Right atrium auricular region (tissue), 2 donors: Measurements from ENCODE around the gene ST3GAL6. TPM values are rescaled to one million over a fixed set of nuclear protein-coding genes. Genes with fewer than 3 reads are reported as not detected.

Experiments
- DNase-seq: peaks from one replicate; pipeline ENCODE4 v3.0.0-alpha.2; 2019; ENCODE audit warnings: low spot score
- H3K27ac ChIP-seq, 2 donors: fragments of 200-600 bp; sonication (generic); 1 replicate in 1 of 2; 2 replicates in 1 of 2; pipeline ENCODE4 v1.5.1; 2016 to 2019
- H3K27me3 ChIP-seq, 2 donors: fragments of 200-600 bp; sonication (generic); one replicate each; pipeline versions ENCODE4 v1.5.1 to v1.6.0; 2017 to 2019
- H3K36me3 ChIP-seq: fragments of 200-600 bp; sonication (generic); one replicate; pipeline ENCODE4 v1.5.1; 2016
- H3K4me1 ChIP-seq, 2 donors: fragments of 200-600 bp; sonication (generic); one replicate each; pipeline versions ENCODE4 v1.5.1 to v1.6.0; 2017 to 2019
- H3K4me3 ChIP-seq, 2 donors: fragments of 200-600 bp; sonication (generic); 1 replicate in 1 of 2; 2 replicates in 1 of 2; pipeline ENCODE4 v1.5.1; 2017 to 2019; ENCODE audit warnings: mild to moderate bottlenecking in 1 of 2, moderate library complexity in 1 of 2
- H3K9me3 ChIP-seq, 2 donors: fragments of 200-600 bp; sonication (generic); one replicate each; pipeline ENCODE4 v1.5.1; 2019
- total RNA-seq, 2 donors: library from RNA; depleted of rRNA; stranded (reverse); fragments of >200 nt; gene quantifications; one replicate each; pipeline ENCODE4 v1.1.0, GENCODE V29; 2016
- TF ChIP-seq, protein P1 (sequence below), 2 donors: fragments of 200-600 bp; sonication (generic); IDR thresholded peaks; one replicate each; pipeline ENCODE4 v1.5.1; 2019; ENCODE audit warnings: antibody characterized with exemption in 2 of 2

ST3GAL6 gene
- total RNA-seq, 2 donors from 2014 or later: 25.9 to 27.2 TPM

DNA sequence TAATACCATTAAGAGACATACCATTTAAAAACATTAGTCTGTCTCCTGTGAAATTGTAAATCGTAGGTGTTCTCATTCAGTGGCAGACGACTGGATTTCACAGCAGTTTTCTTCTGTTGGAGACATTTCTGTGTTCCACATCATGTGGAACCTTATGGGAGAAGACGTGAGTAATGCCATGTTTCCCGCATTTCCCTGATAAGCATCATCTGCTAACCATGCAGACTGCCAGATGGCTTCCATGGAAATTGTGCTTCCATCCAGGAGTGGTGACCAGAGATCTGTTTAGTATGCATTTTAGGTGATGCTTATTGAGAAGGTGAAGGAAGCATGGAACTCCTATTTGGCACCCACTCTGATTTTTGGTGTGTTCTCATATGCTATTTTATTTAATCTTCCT lies 28.4 kb upstream of the ST3GAL6 start:
- H3K4me1 ChIP-seq: peaks cover 0 to 28% of the 10 kb centered on the region in 2 donors
- no peak overlapping the region for H3K4me3 ChIP-seq
- H3K27me3 ChIP-seq: no peaks in the 10 kb centered on the region
- no peak for DNase-seq
- peak overlapping the region in 1 of 2 donors; percentile 95 for H3K27ac ChIP-seq
- TF ChIP-seq, protein P1, sequence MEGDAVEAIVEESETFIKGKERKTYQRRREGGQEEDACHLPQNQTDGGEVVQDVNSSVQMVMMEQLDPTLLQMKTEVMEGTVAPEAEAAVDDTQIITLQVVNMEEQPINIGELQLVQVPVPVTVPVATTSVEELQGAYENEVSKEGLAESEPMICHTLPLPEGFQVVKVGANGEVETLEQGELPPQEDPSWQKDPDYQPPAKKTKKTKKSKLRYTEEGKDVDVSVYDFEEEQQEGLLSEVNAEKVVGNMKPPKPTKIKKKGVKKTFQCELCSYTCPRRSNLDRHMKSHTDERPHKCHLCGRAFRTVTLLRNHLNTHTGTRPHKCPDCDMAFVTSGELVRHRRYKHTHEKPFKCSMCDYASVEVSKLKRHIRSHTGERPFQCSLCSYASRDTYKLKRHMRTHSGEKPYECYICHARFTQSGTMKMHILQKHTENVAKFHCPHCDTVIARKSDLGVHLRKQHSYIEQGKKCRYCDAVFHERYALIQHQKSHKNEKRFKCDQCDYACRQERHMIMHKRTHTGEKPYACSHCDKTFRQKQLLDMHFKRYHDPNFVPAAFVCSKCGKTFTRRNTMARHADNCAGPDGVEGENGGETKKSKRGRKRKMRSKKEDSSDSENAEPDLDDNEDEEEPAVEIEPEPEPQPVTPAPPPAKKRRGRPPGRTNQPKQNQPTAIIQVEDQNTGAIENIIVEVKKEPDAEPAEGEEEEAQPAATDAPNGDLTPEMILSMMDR (IDR thresholded peaks at IDR 0.05): no peak
- no peaks in the 10 kb centered on the region for H3K36me3 ChIP-seq
- H3K9me3 ChIP-seq: no peaks in the 10 kb centered on the region

DNA sequence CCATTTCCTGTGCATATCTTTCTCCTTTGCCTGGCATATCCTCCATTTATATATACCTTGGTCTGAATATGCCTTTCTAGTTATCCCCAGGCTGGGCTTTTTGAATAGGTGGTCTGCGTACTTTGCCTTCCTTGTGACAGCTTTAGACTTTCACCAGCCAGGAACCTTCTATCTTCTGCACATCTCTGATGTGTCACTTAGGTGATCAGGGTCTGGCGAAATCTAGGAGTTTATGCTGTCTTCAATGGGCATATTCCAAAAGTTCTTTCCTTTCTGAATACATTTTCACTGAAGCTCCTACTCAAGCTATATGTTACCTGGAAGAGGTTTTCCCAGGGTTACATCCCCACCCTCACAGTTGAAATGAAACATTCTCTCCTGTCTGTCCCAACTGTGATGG lies 27.8 kb upstream of the ST3GAL6 start:
- no peaks in the 10 kb centered on the region for H3K36me3 ChIP-seq
- no peak overlapping the region for H3K27ac ChIP-seq
- H3K4me1 ChIP-seq: peaks cover 0 to 28% of the 10 kb centered on the region in 2 donors
- no peak for DNase-seq
- H3K9me3 ChIP-seq: no peaks in the 10 kb centered on the region
- H3K27me3 ChIP-seq: no peaks in the 10 kb centered on the region
- no peak overlapping the region for H3K4me3 ChIP-seq
- TF ChIP-seq, protein P1 (IDR thresholded peaks at IDR 0.05): no peak

DNA sequence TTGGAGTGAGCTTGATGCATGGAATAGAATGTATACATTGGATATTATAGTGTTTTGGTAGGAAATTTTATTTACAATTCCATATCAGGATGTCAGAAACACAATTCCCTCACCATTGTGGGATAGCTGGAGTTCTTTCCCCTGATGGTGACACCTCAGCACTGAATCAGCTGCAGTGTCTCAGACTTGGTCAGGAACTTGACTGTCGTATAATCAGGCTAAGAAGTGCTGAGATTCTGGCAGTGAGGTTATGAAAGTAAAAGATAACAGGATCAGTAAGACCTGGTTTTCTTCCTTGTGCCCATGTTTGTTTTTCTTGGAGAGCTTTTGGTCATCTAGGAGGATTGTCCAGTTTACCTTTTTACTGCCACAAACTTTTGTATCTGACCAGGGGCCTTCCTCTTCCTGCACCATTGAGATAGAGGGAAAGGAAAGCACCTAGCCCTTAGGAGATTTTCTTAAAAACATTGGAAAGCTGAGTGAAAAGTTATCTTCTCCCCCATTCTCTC lies 27.3 kb upstream of the ST3GAL6 start:
- DNase-seq: no peak
- TF ChIP-seq, protein P1 (IDR thresholded peaks at IDR 0.05): no peak
- H3K9me3 ChIP-seq: no peaks in the 10 kb centered on the region
- H3K27ac ChIP-seq: no peak overlapping the region
- H3K27me3 ChIP-seq: no peaks in the 10 kb centered on the region
- H3K4me1 ChIP-seq: peaks cover 0 to 31% of the 10 kb centered on the region in 2 donors
- no peaks in the 10 kb centered on the region for H3K36me3 ChIP-seq
- H3K4me3 ChIP-seq: no peak overlapping the region

DNA sequence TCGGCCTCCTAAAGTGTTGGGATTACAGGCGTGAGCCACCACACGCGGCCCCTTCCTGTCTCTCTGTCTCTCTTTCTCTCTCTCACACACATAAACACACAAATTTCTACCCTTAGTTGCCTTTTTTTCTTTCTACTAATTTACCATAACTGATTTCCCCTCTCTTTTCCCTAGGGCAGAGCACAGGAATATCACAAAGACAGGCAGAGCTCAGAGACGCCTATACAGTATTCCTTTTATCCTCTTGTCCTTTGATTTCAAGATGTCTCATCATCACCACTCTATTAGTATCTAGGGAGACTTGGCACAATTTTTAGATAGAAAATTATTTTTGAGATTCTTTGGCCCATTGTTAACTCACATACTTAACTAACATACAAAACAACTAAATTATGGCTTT lies 25.8 kb upstream of the ST3GAL6 start:
- TF ChIP-seq, protein P1 (IDR thresholded peaks at IDR 0.05): no peak
- H3K27ac ChIP-seq: no peak overlapping the region
- no peaks in the 10 kb centered on the region for H3K36me3 ChIP-seq
- no peak for DNase-seq
- H3K27me3 ChIP-seq: no peaks in the 10 kb centered on the region
- H3K4me3 ChIP-seq: no peak overlapping the region
- peaks cover 0 to 40% of the 10 kb centered on the region in 2 donors for H3K4me1 ChIP-seq
- H3K9me3 ChIP-seq: no peaks in the 10 kb centered on the region

DNA sequence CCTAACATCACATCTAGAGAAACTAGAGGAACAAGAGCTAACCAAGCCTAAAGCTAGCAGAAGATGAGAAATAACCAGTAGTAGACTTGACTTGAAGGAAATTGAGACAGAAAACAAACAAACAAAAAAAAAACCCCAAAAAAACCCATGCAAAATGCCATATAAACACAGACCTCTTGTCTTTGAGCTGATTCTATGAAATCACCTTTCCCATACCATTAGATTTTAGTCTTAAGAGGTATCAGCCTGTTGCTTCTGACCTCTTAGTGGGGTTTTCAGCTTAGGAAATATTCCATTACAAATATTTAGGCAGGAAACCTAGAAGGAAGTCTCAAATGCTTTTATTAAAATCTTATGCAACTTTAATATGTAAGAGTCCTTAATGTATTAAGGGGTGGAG lies 23.9 kb upstream of the ST3GAL6 start:
- TF ChIP-seq, protein P1 (IDR thresholded peaks at IDR 0.05): no peak
- Histone ChIP-seq H3K27me3 (no peaks in the 10 kb centered on the region), H3K4me3 (no peak overlapping the region), H3K27ac (peak overlapping the region; percentile 12 to 17), H3K4me1 (peaks cover 0 to 33% of the 10 kb centered on the region in 2 donors), H3K9me3 (no peaks in the 10 kb centered on the region), H3K36me3 (no peaks in the 10 kb centered on the region)
- DNase-seq: no peak

DNA sequence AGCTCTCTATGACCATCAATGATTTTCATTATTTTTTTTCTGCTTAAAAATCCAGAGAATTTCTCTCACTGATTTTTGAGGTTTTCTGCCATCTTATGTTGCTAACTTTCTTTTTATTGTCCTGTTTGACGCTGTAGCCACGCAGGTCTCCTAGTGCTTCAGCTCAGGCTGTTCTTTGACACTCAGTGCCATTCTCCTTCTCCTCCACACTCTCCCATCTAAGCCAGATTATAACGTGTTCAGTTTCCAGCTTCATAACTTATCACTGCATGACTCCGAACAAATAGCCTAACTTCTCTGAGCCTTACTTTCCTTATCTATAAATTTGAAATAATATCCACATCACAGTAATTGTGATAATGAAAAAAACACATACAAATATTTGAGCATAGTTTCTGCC lies 22.8 kb upstream of the ST3GAL6 start:
- no peaks in the 10 kb centered on the region for H3K9me3 ChIP-seq
- no peaks in the 10 kb centered on the region for H3K27me3 ChIP-seq
- H3K36me3 ChIP-seq: no peaks in the 10 kb centered on the region
- no peak overlapping the region for H3K4me3 ChIP-seq
- H3K27ac ChIP-seq: peak overlapping the region in 1 of 2 donors; percentile 68
- H3K4me1 ChIP-seq: peaks cover 0 to 25% of the 10 kb centered on the region in 2 donors
- TF ChIP-seq, protein P1 (IDR thresholded peaks at IDR 0.05): no peak
- no peak for DNase-seq
